GM19351 (cell line): ENCODE results near the gene RGS7.
"Not testable (repeated sequence)": the region's sequence is repeated elsewhere in the genome, so short reads cannot be mapped to it uniquely, and the experiment has no call there.

ENCODE experiments used
- ATAC-seq: cut with Tn5 transposase; IDR thresholded peaks from one replicate; pipeline ENCODE4 v1.9.1; 2021; ENCODE audit warnings: mild to moderate bottlenecking, moderate library complexity; ENCODE audit not compliant: unreplicated experiment

Gene RGS7

DNA sequence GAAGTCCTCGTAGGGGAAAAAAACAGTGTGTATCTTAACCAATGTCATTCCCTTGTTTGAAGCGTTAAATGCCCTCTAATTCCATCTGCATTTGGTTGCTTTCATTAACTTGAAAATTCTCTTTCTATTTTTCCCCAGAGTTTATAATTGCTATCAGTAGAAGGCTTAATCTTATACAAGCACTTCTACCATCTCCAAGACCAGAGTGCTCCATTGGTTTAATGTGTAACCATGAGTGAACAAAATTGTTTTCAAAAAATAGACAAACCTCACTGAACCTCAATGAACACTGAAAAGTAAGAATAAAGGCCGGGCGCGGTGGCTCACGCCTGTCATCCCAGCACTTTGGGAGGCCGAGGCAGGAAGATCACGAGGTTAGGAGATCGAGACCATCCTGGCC is 141.3 kb downstream of the RGS7 start:
- ATAC-seq = no peak

GRCh38 chr1:241215203-241215602 is 141.8 kb downstream of the RGS7 start:
- ATAC-seq = no peak

- no peak for ATAC-seq
Observed at GRCh38 chr1:241213139-241213538, 143.9 kb downstream of the RGS7 start.

- ATAC-seq = no peak
Observed at GRCh38 chr1:241212628-241213027, 144.4 kb downstream of the RGS7 start.

- ATAC-seq = no peak
Observed at GRCh38 chr1:241208910-241209379, 148.1 kb downstream of the RGS7 start.

GRCh38 chr1:241203817-241204216 is 153.2 kb downstream of the RGS7 start:
- ATAC-seq = no peak

DNA sequence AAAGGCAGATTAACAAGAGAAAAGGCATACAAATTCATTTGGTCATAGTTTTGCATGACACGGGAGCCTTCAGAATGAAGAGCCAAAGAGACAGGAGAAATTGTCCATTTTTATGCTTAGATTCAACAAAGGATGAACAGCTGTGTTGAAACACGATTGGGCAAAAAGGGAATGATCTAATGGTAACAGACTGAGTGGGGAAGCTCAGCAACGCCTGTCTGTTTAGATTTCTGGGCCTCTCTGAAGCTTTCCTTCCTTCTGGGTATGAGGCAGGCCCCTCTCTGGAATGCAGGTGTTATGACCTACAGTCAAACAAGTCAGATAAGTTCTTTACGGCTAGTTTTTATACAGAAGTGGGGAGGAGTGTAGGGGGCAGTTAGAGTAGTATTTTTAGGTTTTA is 154.6 kb downstream of the RGS7 start:
- ATAC-seq = no peak

- ATAC-seq = no peak
Observed at GRCh38 chr1:241186716-241187115, 170.3 kb downstream of the RGS7 start.

DNA sequence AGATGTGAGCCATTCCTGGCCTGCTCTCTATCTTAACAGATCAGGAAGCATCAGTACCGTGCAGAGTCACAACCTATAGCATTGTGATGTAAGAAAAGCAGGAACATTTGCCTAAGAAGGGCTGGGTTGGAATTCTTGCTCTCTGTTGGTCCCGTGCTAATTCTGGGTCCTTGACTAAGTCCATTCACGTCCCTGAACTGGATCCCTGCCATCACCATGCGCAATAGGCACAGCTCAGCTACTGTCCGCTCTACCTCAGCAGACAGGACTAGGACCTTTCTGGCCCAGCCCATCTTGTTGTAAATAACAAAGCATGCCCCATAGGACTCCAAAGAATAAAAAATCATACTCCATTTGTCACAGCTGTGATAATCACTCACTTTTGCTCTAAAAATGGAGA is 175.0 kb downstream of the RGS7 start:
- ATAC-seq = no peak

DNA sequence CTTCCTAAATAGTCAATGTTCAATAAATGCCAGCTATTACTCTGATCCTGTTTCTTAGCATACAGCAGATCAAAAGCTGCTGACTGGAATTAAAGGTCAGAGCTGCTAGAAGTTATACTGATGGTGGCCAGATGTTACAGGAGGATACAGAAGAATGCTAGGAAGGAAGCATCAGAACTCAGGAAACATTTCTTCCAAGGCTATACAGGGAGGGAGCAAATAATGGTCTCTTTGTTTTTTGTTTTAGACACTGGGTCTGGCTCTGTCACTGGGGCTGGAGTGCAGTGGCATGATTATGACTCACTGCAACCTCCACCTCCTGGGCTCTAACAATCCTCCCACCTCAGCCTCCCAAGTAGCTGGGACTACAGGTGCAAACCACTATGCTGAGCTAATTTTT is 175.5 kb downstream of the RGS7 start:
- no peak for ATAC-seq

GRCh38 chr1:241180569-241180968 is 176.4 kb downstream of the RGS7 start:
- ATAC-seq = no peak

DNA sequence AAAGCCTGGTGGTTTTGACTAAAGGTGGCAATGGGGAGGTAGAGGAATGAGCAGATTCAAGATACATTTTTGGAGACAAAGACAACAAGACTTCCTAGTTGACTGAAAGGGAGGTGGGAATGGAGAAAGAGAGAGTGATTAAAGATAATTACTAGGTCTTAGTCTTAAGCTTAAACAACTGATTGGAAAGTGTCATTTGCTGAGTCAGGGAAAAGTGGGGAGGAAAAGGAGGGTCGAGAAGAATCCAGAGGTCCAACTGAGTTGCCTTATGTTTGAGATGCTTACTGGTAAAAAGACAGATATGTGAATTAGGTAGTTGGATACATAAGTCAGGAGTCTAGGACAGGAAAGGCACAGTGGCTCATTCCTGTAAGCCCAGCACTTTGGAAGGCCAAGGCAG is 179.3 kb downstream of the RGS7 start:
- no peak for ATAC-seq

DNA sequence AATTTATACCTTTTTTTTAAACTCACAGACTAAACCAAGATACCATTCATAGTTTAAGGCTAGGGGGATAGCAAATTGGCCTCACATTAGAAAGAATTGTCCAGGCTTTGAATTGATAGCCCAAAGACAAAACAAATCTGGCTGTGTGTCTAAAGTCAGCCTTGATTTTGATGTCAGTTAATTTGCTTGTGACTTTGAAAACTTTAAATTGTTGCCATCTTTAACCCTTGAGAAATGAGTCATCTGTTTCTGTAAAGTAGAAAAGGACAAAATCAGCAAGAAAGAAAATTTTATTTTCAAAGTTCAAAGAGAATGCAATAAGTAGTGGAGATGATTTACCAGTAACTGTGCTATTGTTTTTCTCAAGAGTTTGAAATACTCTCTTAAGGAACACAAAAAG is 184.5 kb downstream of the RGS7 start:
- no peak for ATAC-seq

DNA sequence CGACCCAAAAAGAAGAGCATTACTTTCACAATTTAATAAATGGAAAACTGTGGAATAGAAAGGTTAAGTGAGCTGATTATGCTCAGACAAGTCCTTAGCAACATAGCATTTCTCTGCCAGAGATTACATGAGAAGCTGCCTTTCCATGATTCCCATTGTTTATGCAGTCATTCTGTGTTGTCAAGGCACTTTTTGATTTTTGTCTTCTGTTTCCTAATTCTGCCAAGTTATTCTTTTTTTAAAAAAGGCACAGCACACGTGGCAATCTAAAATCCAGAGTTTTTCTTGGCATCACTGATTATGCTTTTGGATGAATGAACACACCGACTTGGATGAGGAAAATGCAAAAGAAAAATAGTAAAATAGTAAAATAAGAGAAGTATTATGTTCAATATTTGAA is 185.0 kb downstream of the RGS7 start:
- no peak for ATAC-seq

- no peak for ATAC-seq
Observed at GRCh38 chr1:241167121-241167630, 189.8 kb downstream of the RGS7 start.

DNA sequence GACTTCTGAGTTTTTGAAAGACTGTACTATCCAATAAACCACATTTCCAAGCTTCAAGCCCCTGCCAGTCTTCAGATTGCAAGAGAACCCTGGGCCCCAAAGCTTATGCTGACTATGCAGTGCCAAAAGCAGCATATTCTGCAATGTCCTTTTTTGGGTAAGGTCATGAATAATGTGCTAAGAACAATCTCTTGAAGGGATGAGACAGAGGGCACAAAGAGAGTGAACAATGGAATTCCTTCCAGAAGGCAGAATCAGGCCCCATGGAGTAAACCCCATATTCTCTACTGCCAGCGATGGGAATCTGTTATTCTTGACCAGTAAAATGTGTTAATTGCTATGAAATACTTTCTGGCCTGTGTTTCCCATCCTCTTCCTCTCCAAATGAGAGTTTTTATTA is 190.4 kb downstream of the RGS7 start:
- ATAC-seq = no peak

GRCh38 chr1:241165256-241165655 is 191.7 kb downstream of the RGS7 start:
- ATAC-seq = not testable (repeated sequence)

GRCh38 chr1:241163363-241163762 is 193.6 kb downstream of the RGS7 start:
- no peak for ATAC-seq

GRCh38 chr1:241161188-241161689 is 195.8 kb downstream of the RGS7 start:
- no peak for ATAC-seq

GRCh38 chr1:241157435-241157834 is 199.6 kb downstream of the RGS7 start:
- no peak for ATAC-seq

DNA sequence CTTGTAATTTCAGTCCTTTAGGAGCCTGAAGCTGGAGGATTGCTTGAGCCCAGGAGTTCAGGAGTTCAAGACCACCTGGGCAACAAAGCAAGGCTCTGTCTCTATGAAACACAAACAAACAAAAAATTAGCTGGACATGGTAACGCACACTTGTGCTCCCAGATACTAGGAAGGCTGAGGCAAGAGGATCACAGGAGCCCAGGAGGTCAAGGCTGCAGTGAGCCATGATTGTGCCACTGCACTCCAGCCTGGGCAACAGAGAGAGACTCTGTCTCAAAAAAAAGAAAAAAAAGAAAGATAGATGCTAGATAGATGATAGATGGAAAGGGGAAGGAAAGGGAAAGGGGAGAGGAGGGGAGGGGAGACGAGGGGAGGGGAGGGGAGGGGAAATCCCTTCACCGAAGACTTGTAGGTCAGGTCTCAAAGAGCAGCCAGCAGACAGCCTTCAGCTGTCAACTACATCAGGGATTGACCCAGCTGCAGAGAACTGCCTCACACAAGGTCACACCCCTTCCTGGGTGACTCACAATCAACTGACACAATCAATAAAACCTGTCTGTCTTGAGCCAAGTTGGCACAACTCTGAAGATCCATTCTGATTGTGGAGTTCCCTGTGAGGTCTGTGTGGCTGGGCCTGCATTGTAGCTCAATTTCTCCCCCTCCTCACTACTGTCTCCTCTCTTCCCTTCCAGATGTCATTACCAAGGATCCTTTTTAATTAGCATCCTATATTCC is 200.6 kb downstream of the RGS7 start:
- ATAC-seq = no peak

DNA sequence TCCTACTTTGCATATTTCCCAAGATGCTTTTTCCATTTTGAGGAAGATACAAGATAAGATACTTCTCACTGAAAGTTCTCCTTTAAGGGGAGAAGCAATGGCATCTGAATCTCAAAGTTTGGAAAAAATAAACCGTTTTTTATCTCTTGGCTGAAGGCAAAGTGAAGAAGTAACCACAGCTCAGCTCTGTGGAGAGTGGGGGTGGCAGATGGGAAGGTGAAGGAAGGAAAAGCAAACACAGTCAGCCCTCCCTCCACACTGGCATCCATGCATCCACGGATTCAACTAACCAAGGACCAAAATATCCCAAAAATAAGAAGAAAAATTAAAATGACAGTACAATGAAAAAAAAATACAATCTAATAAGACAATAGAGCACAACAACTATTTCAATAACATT is 211.1 kb downstream of the RGS7 start:
- ATAC-seq = no peak
